Measurements from ENCODE around the gene MPRIP.
A peak's percentile ranks its signal among the peaks of the same experiment; 100 is the strongest.

The MPRIP gene

GRCh38 chr17:17073581-17074403 lies 31.5 kb downstream of the MPRIP start:
- Histone ChIP-seq H3K36me3 (ENCODE audit: control insufficient read depth in 2 of 2, insufficient read depth in 1 of 2, low read length in 2 of 2) (peaks cover 12 to 61% of the 10 kb centered on the region in 2 experiments), H3K9me3 (ENCODE audit: control insufficient read depth, insufficient read depth, low read depth, low read length) (no peaks in the 10 kb centered on the region), H3K4me1 (ENCODE audit: control insufficient read depth, insufficient read depth, low read length) (peaks cover 10% of the 10 kb centered on the region), H3K4me3 (ENCODE audit: low read depth, low read length) (no peak overlapping the region), H3K27ac (ENCODE audit: extremely low read depth, low read depth, low read length) (no peak overlapping the region)
- ChIA-PET POLR2A (interaction anchor here (0.5 kb wide), 1 partner anchor 75 kb away, joined by 3 read pairs; no protein-coding TSS in a partner anchor), CTCF (no interaction called here)
- TF ChIP-seq ZFP37 (tag by site-specific recombination; IDR thresholded peaks at IDR 0.05) (no peak), ZNF639 (tag by site-specific recombination; IDR thresholded peaks at IDR 0.05) (no peak), KLF1 (tag by site-specific recombination; IDR thresholded peaks at IDR 0.05) (peak; percentile 13; the same call in 1 of the 2 replicates), ZNF121 (tag by site-specific recombination; IDR thresholded peaks at IDR 0.05) (no peak), ZNF138 (tag by site-specific recombination; IDR thresholded peaks at IDR 0.05; ENCODE audit: borderline replicate concordance) (no peak), ZSCAN18 (tag by site-specific recombination; IDR thresholded peaks at IDR 0.05) (no peak)

GRCh38 chr17:17075125-17075781 lies 33.0 kb downstream of the MPRIP start:
- Histone ChIP-seq H3K4me1 (ENCODE audit: control insufficient read depth, insufficient read depth, low read length) (peaks cover 10% of the 10 kb centered on the region), H3K9me3 (ENCODE audit: control insufficient read depth, insufficient read depth, low read depth, low read length) (no peaks in the 10 kb centered on the region), H3K4me3 (ENCODE audit: low read depth, low read length) (no peak overlapping the region), H3K27ac (ENCODE audit: extremely low read depth, low read depth, low read length) (no peak overlapping the region), H3K36me3 (ENCODE audit: control insufficient read depth in 2 of 2, insufficient read depth in 1 of 2, low read length in 2 of 2) (peaks cover 9 to 75% of the 10 kb centered on the region in 2 experiments)
- no peak for TF ChIP-seq ZNF391 (tag by site-specific recombination; IDR thresholded peaks at IDR 0.05; ENCODE audit: borderline replicate concordance, low read depth)
- TF ChIP-seq ZNF837 (tag by site-specific recombination; IDR thresholded peaks at IDR 0.05): no peak
- TF ChIP-seq ZNF701 (tag by site-specific recombination; IDR thresholded peaks at IDR 0.05): no peak
- TF ChIP-seq ZNF335 (tag by site-specific recombination; conservative IDR thresholded peaks at IDR 0.05): no peak
- no peak for TF ChIP-seq ZXDB (tag by site-specific recombination; IDR thresholded peaks at IDR 0.05)
- ChIA-PET CTCF (interaction anchor here (0.7 to 1.1 kb wide), 2 partner anchors 10 to 66 kb away, joined by 3 to 4 read pairs; no protein-coding TSS in a partner anchor), POLR2A (no interaction called here)

GRCh38 chr17:17076066-17076465 lies 33.8 kb downstream of the MPRIP start:
- Histone ChIP-seq H3K36me3 (ENCODE audit: control insufficient read depth in 2 of 2, insufficient read depth in 1 of 2, low read length in 2 of 2) (peaks cover 7 to 71% of the 10 kb centered on the region in 2 experiments), H3K27ac (ENCODE audit: extremely low read depth, low read depth, low read length) (no peak overlapping the region), H3K4me1 (ENCODE audit: control insufficient read depth, insufficient read depth, low read length) (peaks cover 7% of the 10 kb centered on the region), H3K4me3 (ENCODE audit: low read depth, low read length) (no peak overlapping the region), H3K9me3 (ENCODE audit: control insufficient read depth, insufficient read depth, low read depth, low read length) (no peaks in the 10 kb centered on the region)
- ChIA-PET POLR2A (no interaction called here), CTCF (interaction anchor here (1.1 kb wide), 1 partner anchor 65 kb away, joined by 4 read pairs; no protein-coding TSS in a partner anchor)
- no peak for TF ChIP-seq ZNF658 (tag by site-specific recombination; IDR thresholded peaks at IDR 0.05)
- no peak for TF ChIP-seq ZNF747 (tag by site-specific recombination; IDR thresholded peaks at IDR 0.05)
- TF ChIP-seq BCL11B (tag by site-specific recombination; IDR thresholded peaks at IDR 0.05; ENCODE audit: low read depth): no peak
- TF ChIP-seq ZNF48 (tag by site-specific recombination; IDR thresholded peaks at IDR 0.05): no peak
- TF ChIP-seq ZNF175 (tag by site-specific recombination; IDR thresholded peaks at IDR 0.05): no peak
- TF ChIP-seq ZNF155 (tag by site-specific recombination; IDR thresholded peaks at IDR 0.05): no peak
- TF ChIP-seq ELK4 (IDR thresholded peaks at IDR 0.05; ENCODE audit: borderline replicate concordance, low read depth, low read length): no peak
- no peak for TF ChIP-seq ZNF830 (tag by site-specific recombination; IDR thresholded peaks at IDR 0.05; ENCODE audit: low read depth)
- no peak for TF ChIP-seq ZSCAN18 (tag by site-specific recombination; IDR thresholded peaks at IDR 0.05)
- TF ChIP-seq ZNF239 (tag by site-specific recombination; IDR thresholded peaks at IDR 0.05): no peak
- TF ChIP-seq ZNF292 (tag by site-specific recombination; IDR thresholded peaks at IDR 0.05; ENCODE audit: borderline replicate concordance, low read depth): no peak
- TF ChIP-seq PATZ1 (tag by site-specific recombination; IDR thresholded peaks at IDR 0.05): no peak
